ENCODE results near the gene CHRNA10.

DNA sequence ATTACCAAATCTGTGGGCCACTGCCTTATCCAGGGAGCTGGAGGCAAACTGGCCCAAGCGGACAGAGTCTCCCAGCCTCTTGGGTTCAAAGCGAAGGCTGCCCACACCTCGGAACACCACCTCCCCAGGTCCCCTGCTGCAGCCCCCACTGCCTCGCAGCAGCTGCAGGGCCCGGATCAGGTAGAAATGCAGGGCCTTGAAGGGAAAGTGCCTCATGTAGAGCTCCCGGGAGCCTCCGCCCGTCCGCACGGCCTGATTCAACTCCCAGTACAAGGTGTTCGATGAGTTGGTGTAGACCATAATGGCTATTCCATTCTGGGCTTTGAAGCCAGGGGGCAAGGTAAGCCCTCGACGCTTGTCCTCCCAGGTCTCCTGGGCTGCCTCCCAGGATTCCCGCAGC, 31.3 kb downstream of the CHRNA10 start:
- TF ChIP-seq POLR2AphosphoS5 (IDR thresholded peaks at IDR 0.05; ENCODE audit: borderline replicate concordance, low read depth, low read length) (no peak), EZH2 (IDR thresholded peaks at IDR 0.05) (no peak), FOXP2 (optimal IDR thresholded peaks at IDR 0.05; ENCODE audit: control extremely low read depth, extremely low read length, insufficient read depth) (no peak)

Measured in SK-N-MC (cell line).